SK-N-DZ (cell line): ENCODE results near the gene EME2.

Experiments
- DNase-seq: peaks from one replicate; pipeline ENCODE4 v3.0.0-alpha.2; 2015; ENCODE audit warnings: low spot score

Gene EME2

DNA sequence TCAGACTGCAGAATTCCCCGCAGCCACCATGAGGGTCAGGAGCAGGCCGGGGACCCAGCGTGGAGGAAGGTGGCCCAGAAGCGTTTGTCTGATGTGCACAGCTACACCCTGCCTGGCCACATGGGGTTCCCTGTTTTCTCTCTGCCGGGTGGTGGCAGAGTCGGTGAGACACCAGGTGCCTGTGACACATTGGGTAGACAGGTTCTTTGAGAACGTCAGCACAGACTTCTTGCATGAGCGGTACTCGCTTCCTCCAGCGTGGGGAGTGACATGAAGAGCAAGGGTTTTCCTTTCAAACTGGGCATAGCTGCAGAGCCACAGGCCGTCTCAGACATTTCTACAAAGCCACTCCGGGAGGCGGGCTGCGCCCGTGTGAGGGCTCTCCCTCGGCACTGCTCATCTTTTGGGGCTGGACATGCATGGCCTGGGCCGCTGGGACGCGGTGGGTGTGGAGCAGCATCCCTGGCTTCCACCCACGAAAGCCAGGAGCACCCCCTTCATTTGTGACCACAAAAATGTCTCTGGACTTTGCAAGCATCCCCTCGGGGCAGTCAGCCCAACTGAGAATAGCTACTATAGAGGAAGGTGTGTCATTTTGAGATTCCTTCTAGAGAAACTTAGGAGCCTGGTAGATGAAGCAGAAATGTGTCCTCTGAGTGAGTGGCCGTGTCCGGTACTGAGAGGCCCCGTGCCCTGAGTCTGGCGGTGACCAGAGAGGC, 27.3 kb upstream of the EME2 start:
- DNase-seq = no peak

DNA sequence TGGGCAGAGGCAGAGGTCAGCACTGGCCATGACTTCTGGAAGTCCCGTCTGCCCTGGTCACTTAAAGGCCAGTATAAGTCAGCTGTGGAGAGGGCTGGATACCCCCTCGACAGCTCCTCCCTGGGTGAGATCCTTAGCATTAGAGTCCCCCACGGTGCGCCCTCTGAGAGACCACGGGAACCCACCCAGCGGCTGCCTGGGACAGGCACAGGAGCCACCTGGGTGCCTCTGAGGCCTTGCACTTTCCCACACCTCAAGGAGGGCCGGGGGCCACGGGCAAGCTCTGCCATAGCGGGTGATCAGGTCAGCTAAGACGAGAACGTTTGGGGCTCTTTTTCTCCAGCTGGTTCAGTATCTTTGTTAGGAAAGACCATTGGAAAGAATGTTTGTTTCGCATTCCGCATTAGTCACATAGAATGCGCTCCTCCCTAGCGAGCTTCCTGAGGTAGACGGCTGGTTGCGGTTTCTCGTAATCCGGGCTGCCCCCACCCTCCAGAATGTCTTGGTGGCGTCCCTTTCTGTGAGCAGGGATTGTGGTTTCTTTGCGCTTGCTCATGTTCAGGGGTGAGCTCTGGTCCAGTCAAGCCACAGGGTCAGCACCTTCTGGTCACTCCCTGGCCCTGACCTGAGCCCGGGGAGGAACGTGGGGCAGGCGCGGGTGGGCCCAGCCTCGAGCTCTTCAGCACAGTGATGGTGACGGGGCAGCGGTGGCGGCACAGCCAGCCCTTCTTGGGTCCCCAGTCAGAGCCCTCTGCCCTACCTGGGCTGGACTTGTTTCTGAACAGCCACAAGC, 26.5 kb upstream of the EME2 start:
- no peak for DNase-seq

DNA sequence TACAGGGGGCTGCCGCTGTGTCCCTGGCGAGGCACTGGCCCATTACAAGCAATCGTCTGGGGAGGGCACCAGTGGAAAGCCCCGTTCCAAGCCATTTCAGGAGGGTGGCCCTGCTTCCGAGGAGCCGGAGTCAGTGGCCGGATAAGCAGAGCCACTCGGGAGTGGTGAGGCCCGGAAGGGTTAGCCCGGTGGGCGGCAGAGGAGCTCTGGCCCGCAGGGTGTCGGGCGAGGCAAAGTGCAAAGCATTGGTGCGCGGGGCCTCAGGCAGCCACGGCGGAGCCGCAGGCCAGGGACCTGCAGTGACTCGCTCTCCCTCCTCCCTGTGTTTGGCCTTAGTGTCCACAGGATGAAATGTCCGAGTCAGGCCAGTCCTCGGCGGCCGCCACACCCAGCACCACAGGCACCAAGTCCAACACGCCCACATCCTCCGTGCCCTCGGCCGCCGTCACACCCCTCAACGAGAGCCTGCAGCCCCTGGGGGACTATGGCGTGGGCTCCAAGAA, 25.9 kb upstream of the EME2 start:
- DNase-seq = no peak

DNA sequence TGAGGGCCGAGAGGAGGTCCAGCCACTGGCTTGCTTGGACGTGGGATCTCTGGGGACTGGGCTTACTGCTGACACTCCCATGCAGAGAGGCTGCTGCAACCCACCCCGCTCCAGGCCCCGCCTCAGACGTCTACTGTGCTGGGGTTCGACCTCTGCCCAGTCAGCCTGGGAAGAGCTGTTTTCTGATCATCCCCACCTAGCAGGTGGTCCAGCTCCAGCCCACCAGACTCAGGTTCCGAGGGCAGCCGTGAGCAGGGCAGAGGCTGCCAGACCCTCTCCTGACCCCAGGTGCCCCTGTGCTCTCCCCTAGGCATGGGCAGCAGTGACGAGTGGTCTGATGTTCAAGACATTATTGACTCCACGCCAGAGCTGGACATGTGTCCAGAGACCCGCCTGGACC, 24.7 kb upstream of the EME2 start:
- no peak for DNase-seq

DNA sequence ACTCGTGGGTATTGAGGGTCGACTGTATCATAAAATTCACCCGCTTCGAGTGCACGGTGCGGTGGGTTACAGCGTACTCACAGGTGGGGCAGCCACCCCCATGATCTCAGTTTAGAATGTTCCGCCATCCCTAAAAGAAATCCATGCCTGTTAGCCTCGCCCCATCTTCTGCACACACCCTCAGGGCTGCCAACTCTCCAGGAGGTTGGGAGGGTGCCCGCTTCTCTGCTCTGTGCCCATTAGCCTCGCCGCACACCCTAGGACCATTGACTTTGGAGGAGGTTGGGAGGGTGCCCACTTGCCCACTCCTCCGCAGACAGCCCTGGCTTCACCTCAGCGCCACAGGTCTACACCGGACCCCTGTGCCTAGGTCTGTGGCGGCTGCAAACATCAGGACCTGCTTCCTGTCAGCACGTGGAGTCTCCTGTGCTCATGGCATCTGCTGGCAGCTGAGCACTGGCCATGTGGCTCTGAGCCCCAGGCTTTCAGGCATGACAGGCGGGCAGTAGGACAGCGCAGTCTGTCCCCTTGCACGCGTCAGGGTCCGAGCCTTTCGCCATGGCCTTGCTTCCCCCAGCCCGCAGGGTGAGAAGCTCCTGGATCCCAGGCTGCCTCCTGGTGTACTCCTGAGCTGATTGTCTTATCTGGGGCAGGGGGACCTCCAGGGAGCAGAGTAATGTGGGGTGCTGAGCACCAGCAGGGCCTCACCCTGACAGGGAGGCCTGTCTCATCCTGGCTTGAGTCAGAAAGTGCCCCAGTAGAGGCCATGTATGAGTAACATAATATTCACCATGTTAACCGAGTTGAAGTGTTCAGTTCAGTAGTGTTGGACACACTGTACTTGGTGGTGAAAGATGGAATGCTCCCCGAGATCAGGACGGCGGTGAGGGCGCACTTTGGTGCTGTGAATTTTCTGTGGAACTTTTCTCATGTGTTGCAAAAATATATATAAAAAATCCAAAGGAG, 23.2 kb upstream of the EME2 start:
- DNase-seq = no peak

DNA sequence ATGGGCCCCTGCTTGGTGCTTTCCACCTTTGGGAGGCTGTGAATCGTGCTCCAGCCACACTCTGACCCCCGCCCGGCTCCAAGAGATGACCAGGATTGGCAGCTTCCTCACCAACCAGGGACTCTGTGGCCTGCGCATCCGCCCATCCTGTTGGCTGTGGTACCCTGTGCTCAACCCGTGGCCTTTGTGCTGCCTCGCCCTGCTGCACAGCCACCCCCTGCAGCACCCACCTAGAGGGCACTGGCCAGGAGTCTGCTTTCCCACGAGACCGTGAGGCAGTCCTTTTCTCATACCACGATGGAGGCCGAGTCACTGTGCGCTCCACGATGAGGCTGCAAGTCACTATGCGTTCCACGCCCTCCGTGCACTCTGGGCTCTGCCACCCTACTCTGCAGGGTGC, 20.7 kb upstream of the EME2 start:
- no peak for DNase-seq

DNA sequence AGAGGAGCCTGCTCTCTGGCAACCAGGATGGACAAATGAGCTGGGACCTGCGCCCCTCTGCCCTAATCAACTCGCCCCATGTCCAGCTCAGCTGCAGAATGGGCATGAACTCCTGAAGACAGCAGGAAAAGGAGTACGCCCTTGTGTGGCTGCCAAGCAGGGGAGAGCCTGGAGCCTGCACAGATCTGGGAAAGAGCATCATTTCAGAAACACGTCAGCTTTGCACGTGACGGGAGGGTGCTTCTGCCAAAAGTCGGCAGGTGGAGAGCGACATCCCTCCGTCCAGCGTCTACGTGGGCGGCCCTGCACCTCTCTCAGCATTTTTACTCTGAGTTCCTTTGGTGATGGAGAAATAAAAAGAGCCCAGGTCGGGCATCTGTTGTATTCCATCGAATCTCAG, 19.8 kb upstream of the EME2 start:
- no peak for DNase-seq

DNA sequence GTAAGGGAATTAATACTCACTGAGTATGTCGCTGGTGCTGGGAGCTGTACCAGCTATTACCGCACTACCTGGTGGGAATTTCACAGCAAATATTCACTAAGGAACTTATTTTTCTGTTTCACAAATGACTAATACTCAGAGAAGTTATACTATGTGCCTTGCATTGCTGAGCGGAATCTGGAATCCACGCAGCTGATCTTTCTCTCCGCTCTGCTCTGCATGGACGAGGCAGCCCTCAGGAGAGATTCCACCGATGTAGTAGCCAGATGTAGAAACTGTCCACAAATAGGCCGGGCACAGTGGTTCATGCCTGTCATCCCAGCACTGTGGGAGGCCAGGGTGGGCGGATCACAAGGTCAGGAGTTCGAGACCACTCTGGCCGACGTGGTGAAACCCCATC, 18.4 kb upstream of the EME2 start:
- no peak for DNase-seq

DNA sequence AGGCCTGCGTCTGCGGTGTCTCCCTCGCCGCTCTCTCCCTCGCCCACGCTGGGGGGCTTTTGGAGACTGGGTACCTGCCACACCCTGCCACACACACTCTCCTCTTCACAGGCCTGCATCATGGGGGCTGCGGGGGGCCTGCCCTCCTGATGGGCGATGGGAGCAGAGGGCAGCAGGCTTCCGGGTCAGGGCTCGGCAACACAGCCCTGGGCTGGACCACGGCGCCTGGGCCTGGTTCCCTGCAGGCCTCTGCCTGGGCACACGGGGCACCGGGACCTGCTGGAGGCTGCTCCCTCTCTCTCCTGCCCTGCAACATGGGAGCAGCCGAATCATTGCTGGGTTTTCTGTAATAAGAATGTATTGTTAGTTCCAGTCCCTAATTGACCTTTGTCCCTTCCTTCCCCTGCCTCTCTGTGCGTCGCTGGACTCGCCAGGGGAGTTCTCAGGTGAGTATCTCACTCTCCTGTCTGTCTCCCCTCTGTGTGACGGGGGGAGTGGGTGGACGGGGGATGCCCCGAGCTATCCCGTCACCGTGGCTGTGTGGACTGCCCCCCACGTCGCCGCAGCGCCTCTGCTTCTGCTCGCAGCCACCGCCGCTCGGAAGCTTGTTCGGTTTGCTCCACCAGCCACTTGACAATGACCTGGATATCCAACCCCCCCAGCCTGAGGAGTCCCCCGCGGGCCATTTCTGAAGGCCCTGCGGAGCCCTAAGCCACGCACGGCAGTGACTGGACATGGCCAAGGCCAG, 14.7 kb upstream of the EME2 start:
- DNase-seq = no peak

DNA sequence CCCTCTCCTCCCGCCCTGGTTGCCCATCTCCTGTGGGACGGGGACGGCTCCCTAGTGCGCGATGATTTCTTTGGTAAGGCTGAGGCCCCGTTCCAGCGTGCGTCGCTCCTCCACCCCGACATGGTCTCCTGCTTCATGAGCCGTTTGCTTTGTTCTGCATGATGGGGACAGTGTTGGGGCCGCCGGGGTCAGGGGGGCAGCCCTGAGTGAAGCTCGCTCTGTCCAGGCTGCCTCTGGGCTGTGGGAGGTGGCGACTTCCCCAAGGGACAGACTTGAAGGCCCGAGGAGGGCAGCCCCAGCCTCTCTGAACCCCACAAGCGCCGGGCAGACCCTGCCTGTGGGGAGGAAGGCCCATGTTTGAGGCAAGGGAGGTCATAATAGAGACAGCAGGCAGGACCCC, 13.7 kb upstream of the EME2 start:
- no peak for DNase-seq

DNA sequence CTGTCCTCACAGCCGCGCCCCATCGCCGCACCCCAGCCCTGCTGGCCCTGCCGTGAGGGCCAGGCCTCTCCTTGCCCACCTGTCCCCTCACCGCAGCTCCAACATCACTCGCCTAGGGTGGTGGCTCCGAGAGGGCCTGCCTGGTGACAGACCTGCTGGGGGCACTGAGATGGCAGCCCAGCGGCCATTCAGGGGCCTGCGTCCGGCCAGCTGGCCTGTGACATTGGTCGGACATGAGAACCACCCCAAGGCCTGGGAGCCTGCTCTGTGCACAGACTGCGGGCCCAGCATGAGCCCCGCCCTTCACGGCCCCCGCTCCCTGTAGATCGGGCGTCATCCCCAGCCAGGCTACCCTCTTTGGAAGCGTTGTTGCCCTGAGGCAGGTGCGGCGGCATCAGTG, 13.1 kb upstream of the EME2 start:
- no peak for DNase-seq

DNA sequence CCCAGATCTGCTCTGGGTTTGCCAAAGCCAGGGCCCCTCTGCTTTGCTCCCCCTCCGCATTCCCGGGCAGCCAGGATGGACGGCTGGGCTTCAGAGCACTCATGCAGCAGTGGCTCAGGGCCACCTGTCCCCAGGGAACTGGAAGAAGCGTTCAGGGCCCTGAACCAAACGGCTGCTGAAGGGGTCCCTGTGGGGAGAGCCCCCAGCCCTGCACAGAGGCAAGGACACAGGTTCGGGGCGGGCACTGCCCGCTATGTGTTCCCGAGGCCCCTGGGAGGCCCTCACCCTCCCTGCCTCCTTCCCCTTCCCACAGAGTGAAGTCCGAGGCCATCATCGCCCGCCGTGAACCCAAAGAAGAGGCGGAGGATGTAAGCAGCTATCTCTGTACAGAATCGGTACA, 11.7 kb upstream of the EME2 start:
- DNase-seq = no peak

DNA sequence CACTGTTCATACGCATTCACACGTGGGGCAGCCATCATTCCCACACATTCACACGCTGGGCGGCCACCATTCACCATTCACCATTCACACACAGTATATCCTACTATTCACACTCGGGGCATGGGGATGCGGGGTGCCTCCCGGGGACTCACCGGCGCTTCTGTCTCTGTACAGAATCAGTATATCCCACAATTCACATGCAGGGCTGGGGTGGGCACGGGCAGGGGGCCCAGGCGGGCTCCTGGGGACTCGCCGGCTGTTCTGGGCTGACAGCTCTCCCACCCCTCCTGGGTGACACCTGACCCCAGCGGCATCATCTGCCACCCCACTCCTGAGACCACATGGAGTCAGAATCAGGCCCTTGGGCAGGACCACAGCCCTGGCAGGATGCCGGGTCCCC, 10.9 kb upstream of the EME2 start:
- DNase-seq = no peak

DNA sequence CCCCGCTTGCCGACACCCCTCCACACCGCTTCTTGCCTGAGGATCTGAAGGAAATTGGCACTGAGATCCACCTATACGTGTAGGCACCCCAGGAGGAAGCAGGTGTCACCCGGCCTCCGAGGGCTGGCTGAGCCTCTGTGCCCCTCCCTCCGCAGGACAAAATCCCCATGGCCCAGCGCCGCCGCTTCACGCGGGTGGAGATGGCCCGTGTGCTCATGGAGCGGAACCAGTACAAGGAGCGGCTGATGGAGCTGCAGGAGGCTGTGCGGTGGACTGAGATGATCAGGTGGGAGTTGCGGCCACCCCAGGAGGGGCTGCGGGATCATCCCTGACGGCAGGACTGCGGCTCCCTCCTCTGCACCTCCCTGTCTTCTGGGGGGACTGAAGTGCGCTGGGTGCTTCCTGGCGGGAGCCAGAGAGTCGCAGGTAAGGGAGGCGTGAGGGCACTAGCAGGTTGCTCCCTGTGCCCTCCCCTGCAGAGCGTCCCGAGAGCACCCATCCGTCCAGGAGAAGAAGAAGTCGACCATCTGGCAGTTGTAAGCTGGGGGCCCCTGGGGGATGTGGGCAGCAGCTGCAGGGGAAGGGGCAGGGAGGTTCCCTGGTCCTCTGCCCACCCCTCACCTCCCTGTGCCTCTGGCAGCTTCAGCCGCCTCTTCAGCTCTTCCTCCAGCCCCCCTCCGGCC, 10.3 kb upstream of the EME2 start:
- DNase-seq = no peak

DNA sequence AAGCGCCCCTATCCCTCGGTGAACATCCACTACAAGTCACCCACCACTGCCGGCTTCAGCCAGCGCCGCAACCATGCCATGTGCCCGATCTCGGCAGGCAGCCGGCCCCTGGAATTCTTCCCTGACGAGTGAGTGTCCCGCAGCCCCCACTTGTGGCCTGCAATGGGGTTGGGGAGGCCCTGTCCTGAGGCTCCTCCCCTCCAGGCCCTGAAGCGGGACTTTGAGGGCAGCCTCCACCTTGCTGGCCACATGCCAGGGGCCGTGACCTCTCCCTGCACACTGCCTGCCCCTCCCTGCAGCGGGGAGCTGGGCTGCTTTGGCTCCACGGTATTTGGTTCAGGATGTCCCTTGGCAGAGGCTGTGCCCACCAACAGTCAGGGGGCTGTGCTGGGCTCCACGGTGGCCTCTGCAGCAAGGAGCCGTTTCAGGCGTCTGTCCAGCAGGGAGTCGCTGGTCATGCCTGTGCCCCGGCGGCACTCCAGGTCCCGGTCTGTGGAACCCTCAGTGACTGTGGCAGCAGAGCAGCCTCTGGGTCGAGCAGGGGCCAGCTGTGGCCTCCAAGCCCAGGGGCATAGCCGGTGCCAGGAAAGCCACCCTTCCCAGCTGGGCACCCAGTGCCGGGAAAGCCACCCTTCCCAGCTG, 9.6 kb upstream of the EME2 start:
- no peak for DNase-seq

DNA sequence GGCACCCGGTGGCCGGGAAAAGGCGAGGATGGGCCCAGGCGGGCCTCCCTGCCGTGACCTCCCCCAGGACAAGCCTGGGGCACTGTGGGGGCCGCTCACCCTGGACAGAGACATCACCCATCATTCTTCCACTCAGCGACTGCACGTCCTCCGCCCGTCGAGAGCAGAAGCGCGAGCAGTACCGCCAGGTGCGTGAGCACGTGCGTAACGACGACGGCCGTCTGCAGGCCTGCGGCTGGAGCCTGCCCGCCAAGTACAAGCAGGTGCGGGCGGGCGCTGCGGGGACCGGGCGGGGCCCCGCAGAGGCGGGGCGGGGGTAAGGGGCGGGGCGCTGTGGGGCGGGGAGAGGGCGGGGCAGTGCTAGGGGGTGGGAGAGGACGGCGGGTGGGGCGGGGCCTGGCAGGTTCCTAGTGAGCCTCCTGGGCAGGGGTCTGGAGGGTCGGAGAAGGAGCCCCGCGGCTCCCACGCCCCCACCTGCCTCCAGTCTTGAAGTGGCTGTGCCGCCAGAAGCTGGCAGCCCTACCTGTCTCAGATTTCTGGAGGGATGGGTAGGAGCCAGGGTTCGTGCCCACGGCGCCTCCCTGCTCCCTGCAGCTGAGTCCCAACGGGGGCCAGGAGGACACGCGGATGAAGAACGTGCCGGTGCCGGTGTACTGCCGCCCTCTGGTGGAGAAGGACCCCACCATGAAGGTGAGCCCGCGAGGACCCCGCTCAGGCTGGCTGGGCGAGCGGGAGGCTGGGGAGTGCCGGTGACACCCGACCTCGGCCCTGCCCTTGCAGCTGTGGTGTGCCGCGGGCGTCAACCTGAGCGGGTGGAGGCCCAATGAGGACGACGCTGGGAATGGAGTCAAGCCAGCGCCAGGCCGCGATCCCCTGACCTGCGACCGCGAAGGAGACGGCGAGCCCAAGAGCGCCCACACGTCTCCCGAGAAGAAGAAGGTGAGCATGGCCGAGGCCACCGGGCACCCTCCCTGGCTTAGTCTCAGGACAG, 8.8 kb upstream of the EME2 start:
- DNase-seq = no peak

DNA sequence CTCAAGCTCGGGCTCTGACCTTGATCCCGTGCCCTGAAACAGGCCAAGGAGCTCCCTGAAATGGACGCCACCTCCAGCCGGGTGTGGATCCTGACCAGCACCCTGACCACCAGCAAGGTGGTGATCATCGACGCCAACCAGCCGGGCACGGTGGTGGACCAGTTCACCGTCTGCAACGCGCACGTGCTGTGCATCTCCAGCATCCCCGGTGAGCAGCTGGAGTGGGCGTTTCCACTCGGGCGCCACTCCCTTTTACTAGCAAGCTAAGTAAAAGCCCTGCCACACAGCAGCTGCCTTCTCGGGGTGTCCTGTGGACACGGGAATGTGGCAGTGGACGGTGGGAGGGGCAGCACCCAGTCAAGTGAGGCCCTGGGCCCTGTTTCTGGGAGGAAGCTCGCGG, 7.6 kb upstream of the EME2 start:
- DNase-seq = no peak

DNA sequence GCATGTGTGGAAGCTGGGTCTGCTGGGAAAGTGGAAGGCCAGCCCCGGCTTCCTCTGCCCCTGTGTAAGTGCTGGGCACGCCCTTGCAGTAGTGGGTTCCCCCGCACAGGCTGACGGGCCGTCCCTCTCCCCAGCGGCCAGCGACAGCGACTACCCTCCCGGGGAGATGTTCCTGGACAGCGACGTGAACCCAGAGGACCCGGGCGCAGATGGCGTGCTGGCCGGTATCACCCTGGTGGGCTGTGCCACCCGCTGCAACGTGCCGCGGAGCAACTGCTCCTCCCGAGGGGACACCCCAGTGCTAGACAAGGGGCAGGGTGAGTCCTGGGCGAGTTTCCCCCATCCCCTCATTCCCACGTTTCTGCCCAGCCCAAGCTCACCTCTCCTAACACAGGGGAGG, 6.8 kb upstream of the EME2 start:
- no peak for DNase-seq

DNA sequence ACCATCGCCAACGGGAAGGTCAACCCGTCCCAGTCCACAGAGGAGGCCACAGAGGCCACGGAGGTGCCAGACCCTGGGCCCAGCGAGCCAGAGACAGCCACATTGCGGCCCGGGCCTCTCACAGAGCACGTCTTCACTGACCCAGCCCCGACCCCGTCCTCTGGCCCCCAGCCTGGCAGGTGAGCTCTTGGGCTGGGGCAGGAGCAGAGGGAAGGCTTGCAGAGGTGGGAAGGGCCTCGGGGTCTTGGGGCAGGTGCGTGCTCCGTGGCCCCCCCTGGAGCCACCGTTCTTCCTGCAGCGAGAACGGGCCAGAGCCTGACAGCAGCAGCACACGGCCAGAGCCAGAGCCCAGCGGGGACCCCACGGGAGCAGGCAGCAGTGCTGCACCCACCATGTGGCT, 6.4 kb upstream of the EME2 start:
- DNase-seq = no peak
